BLaER1 (cell line): ENCODE results near the gene EYA4.

Experiments
- H3K27ac ChIP-seq: shearing (Covaris generic); formaldehyde crosslinking; 2 replicates; pipeline ENCODE4 v1.8.1; 2022
- H3K27me3 ChIP-seq: shearing (Covaris generic); formaldehyde crosslinking; 2 replicates; pipeline ENCODE4 v1.8.1; 2022
- H3K36me3 ChIP-seq: shearing (Covaris generic); formaldehyde crosslinking; 2 replicates; pipeline ENCODE4 v1.8.1; 2022
- H3K4me1 ChIP-seq: shearing (Covaris generic); formaldehyde crosslinking; 2 replicates; pipeline ENCODE4 v1.8.1; 2022
- H3K4me2 ChIP-seq: shearing (Covaris generic); formaldehyde crosslinking; 2 replicates; pipeline ENCODE4 v1.8.1; 2022
- H3K4me3 ChIP-seq: shearing (Covaris generic); formaldehyde crosslinking; 2 replicates; pipeline ENCODE4 v1.8.1; 2022
- H3K9ac ChIP-seq: shearing (Covaris generic); formaldehyde crosslinking; 2 replicates; pipeline ENCODE4 v1.8.1; 2022
- H3K9me3 ChIP-seq: shearing (Covaris generic); formaldehyde crosslinking; 2 replicates; pipeline ENCODE4 v1.8.1; 2022
- H4K20me1 ChIP-seq: shearing (Covaris generic); formaldehyde crosslinking; 2 replicates; pipeline ENCODE4 v1.8.1; 2022
- Cebpa-rat ChIP-seq: shearing (Covaris generic); IDR thresholded peaks from 2 replicates; pipeline ENCODE4 v1.8.1; 2022

Gene EYA4

DNA sequence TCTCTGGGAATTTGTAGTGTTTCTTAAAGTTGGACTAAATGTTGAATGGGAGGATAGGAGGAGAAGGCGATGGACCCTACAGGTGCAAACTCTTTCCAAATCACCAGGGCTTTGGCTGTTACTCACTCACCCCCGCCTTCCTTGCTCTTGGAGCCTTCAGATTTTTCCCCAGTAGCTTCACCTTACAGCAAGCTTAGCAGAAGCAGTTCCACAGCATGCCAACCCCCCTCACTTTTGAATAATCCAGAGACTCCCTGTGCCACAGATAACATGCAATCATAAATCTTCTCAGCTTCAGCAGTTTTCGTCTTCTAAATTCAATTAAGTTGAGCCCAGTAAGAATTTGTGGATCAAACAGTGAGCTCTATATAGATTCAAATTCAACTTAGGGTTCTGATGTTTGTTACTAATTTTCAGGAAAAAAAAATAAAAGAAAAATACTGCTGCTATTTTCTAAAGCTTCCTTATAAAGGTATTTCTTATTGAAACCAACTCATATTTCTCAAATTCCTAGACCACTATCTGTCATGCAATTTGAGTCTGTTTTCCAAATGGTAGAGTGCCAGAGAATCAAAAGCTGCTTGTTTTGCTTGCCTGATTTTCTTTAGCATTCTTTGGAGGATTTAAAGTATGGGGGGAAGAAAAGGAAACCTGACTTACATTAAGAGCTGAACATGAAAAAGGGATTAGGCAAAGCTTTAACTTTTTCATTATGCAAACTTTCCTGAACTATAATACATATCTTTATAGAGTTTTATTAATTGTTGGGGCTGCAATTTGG is 166.4 kb downstream of the EYA4 start:
- H3K4me2 ChIP-seq = no peak overlapping the region
- peaks cover 12% of the 10 kb centered on the region; the same call in 1 of the 2 replicates for H3K36me3 ChIP-seq
- H3K9me3 ChIP-seq = peaks cover 4% of the 10 kb centered on the region; the same call in 1 of the 2 replicates
- no peaks in the 10 kb centered on the region for H4K20me1 ChIP-seq
- peaks cover 19% of the 10 kb centered on the region for H3K4me1 ChIP-seq
- no peak overlapping the region for H3K27ac ChIP-seq
- no peak overlapping the region for H3K4me3 ChIP-seq
- H3K9ac ChIP-seq = no peak overlapping the region
- TF ChIP-seq Cebpa-rat = no peak
- no peaks in the 10 kb centered on the region for H3K27me3 ChIP-seq

DNA sequence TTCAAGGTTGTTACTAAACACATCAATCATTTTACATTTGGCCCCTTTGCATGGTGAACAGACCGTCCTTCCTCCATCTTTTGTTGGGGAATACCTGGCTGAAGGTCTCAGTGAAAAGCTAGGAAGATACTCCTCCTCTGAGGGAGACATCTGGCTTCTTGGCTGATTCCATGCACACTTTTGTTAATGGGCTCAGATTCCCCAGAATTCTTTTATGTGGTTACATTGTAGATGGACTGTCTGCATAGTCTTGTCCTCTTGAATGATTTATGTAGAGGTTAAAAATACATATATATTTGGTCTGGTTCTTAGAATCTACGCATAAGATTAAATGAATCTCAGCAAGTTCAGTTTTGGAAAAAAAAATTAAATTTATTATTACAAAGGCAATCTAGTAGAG is 167.0 kb downstream of the EYA4 start:
- peaks cover 4% of the 10 kb centered on the region; the same call in 1 of the 2 replicates for H3K9me3 ChIP-seq
- no peak overlapping the region for H3K27ac ChIP-seq
- H3K36me3 ChIP-seq = peaks cover 12% of the 10 kb centered on the region; the same call in 1 of the 2 replicates
- peaks cover 23% of the 10 kb centered on the region for H3K4me1 ChIP-seq
- H3K9ac ChIP-seq = no peak overlapping the region
- no peak for TF ChIP-seq Cebpa-rat
- no peak overlapping the region for H3K4me3 ChIP-seq
- no peaks in the 10 kb centered on the region for H3K27me3 ChIP-seq
- no peaks in the 10 kb centered on the region for H4K20me1 ChIP-seq
- H3K4me2 ChIP-seq = no peak overlapping the region

DNA sequence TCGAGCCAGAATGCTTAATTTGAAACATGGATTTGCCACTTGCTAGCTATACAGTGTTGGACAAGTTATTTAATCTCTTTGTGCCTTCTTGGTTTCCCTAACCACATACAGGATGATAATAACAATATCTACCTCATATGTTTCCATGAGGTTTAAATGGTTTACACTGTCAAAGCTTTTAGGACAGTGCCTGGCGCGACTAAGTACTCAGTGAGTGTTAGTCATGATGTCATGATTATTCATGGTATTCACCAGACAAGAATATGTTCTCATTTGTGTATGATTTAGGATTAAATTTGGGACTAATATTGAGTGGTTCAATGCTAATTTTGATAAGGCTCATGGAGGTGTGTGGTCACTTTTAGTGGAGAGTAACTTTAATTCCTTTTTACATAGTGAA is 167.4 kb downstream of the EYA4 start:
- peaks cover 12% of the 10 kb centered on the region; the same call in 1 of the 2 replicates for H3K36me3 ChIP-seq
- no peak overlapping the region for H3K9ac ChIP-seq
- no peak overlapping the region for H3K4me3 ChIP-seq
- H3K27me3 ChIP-seq = no peaks in the 10 kb centered on the region
- peaks cover 4% of the 10 kb centered on the region; the same call in 1 of the 2 replicates for H3K9me3 ChIP-seq
- H3K4me2 ChIP-seq = no peak overlapping the region
- TF ChIP-seq Cebpa-rat = no peak
- H4K20me1 ChIP-seq = no peaks in the 10 kb centered on the region
- peaks cover 27% of the 10 kb centered on the region for H3K4me1 ChIP-seq
- no peak overlapping the region for H3K27ac ChIP-seq

DNA sequence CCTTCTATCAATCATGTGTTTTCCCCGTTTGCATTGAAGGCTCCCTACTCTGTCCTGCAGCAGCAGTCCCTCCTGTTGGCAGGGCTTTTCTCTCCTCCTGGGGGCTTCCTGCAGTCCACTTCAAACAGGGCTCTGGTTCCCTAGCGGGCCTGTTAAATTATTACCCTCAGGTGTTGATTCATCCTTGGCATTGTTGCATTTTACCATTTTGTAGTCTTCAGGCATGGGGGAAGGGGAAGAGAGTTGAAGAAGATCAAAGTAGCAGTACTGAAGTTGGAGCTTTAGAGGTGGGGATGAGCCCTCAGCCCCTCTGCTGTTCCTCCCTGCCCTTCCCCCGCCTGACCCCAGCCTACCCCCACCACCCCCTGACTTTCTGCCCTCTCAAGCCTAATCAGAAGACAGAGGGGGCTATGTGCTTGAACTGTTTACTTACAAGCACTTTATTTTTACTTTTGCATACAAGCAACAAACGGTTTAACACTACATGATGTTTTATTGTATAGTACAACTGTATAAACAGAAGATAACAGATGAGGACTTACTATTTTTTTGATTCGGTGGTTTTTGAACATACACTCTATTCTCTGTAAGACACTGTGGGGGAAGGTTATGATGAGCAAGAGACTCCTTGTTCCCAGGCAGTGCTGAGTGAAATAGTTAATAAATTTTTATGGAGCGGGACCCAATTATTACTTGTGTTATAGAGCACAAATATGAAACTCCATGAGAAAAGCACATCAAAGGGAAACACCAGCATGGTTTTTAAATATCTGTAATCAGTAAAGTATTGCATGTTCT is 169.7 kb downstream of the EYA4 start:
- Histone ChIP-seq H3K4me1 (peaks cover 28% of the 10 kb centered on the region), H3K9me3 (no peaks in the 10 kb centered on the region; the same call in 1 of the 2 replicates), H4K20me1 (no peaks in the 10 kb centered on the region), H3K4me2 (no peak overlapping the region), H3K36me3 (peaks cover 8% of the 10 kb centered on the region), H3K9ac (no peak overlapping the region), H3K27me3 (no peaks in the 10 kb centered on the region), H3K4me3 (no peak overlapping the region), H3K27ac (no peak overlapping the region)
- TF ChIP-seq Cebpa-rat = no peak

DNA sequence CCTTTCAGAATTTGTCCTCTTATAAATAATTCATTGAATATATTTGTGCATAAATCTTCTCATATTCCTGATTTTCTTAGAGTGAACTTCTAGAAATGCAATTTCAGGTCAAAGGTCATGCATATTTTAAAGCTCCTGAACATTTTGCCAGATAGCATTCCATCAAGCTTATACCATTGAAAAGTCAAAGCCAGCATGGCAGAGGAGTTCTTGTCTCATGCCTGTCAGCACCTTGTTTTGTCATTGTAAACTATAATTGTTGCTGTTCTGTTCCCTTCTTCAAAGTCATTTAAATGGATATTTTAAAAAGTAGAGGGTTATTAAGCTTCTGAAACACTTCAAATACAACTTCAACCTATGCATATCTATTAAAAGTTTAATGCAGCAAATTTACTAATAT is 170.6 kb downstream of the EYA4 start:
- no peak overlapping the region for H3K4me2 ChIP-seq
- no peaks in the 10 kb centered on the region for H4K20me1 ChIP-seq
- H3K27me3 ChIP-seq = no peaks in the 10 kb centered on the region
- no peak for TF ChIP-seq Cebpa-rat
- no peak overlapping the region for H3K9ac ChIP-seq
- H3K4me3 ChIP-seq = no peak overlapping the region
- no peak overlapping the region for H3K27ac ChIP-seq
- H3K9me3 ChIP-seq = no peaks in the 10 kb centered on the region; the same call in 1 of the 2 replicates
- H3K4me1 ChIP-seq = peaks cover 28% of the 10 kb centered on the region
- peaks cover 11% of the 10 kb centered on the region for H3K36me3 ChIP-seq

DNA sequence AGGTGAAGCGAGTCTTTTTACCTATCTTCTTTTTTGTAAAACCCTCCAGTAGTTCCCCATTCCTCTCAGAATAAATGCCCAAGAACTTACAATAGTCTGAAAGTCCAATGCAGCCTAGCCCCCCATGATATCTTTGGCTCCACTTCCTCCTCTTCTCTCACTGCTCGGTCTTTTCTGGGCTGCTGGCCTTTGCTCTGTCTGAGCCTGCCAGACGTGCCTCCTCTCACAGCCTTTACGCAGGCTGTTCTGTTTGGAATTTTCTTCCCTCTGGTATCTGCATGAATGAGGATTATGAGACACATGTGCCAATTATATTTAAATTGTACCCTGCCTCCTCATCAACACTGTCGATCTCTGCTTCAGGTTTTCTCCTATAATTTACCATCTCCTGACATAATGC is 174.1 kb downstream of the EYA4 start:
- Histone ChIP-seq H4K20me1 (no peaks in the 10 kb centered on the region), H3K4me1 (peaks cover 28% of the 10 kb centered on the region), H3K9ac (no peak overlapping the region), H3K27me3 (no peaks in the 10 kb centered on the region), H3K9me3 (no peaks in the 10 kb centered on the region; the same call in 1 of the 2 replicates), H3K4me3 (no peak overlapping the region), H3K36me3 (peaks cover 21% of the 10 kb centered on the region), H3K27ac (no peak overlapping the region), H3K4me2 (no peak overlapping the region)
- no peak for TF ChIP-seq Cebpa-rat

DNA sequence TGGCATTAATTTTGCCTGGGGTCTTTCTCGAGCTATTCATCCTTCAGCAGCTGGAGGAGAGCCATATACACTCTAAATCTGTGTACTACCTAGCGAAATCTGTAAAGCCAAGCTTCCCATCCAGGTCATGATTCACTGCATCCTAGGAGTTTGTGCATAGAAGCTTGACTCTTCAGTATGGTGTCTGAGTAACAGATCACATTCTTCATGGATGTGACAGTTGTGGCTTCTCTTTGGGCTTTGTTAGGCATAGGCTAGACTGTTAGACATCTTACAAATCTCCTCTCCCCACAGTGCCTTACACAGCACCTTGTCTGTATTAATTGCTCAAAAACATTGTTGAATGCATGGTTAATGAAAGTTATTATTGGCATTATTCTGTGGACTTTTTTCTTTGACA is 177.0 kb downstream of the EYA4 start:
- H3K4me2 ChIP-seq = no peak overlapping the region
- no peaks in the 10 kb centered on the region for H3K27me3 ChIP-seq
- no peak overlapping the region for H3K9ac ChIP-seq
- no peak for TF ChIP-seq Cebpa-rat
- peaks cover 5% of the 10 kb centered on the region for H3K4me1 ChIP-seq
- H3K4me3 ChIP-seq = no peak overlapping the region
- no peak overlapping the region for H3K27ac ChIP-seq
- no peaks in the 10 kb centered on the region for H4K20me1 ChIP-seq
- H3K9me3 ChIP-seq = no peaks in the 10 kb centered on the region; the same call in 1 of the 2 replicates
- peaks cover 34% of the 10 kb centered on the region for H3K36me3 ChIP-seq

DNA sequence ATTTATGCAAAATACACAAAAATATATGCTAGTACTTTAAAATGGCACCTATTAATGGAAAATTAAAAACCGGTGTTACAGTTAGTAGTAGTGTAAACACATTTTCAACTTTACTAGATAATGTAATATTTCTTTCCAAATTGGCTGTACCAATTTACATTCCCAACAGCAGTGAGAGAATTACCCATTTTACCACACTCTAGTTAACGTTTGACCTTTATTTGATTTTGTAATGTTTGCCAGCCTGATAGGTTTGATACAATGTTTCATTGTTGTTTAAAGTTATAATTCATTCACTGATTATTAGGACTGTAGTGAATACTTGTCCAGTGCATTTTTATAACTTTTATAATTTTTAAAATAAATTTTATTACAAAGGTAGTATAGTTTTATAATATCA is 182.1 kb downstream of the EYA4 start:
- Histone ChIP-seq H3K4me1 (no peaks in the 10 kb centered on the region; the same call in 1 of the 2 replicates), H3K27me3 (no peaks in the 10 kb centered on the region), H3K36me3 (peaks cover 43% of the 10 kb centered on the region), H3K4me3 (no peak overlapping the region), H3K9ac (no peak overlapping the region), H3K27ac (no peak overlapping the region), H3K4me2 (no peak overlapping the region), H3K9me3 (peaks cover 13% of the 10 kb centered on the region; the same call in 1 of the 2 replicates), H4K20me1 (no peaks in the 10 kb centered on the region)
- TF ChIP-seq Cebpa-rat = no peak

DNA sequence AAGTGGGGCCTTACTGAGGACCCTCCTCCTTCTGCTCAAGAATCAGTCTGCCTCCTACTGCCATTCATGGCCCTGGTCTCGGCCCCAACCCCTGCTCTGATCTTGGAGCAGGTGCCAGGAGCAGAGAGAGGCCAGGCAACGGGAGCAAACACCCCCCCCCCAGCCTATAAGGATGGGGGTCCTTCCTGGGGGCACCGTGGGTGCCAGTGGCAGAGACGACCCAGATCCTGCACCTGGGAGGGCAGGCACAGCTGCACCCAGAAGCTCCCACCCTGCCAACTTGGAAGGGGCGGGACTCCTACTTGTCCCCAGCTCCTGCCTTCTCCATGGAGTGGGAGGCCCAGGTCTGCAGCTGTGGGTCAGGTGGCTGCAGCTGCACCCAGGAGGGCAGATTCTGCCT is 183.2 kb downstream of the EYA4 start:
- Histone ChIP-seq H3K9me3 (peaks cover 25% of the 10 kb centered on the region), H4K20me1 (no peaks in the 10 kb centered on the region), H3K4me1 (no peaks in the 10 kb centered on the region; the same call in 1 of the 2 replicates), H3K27ac (peak overlapping the region; percentile 10; the same call in 1 of the 2 replicates), H3K9ac (no peak overlapping the region), H3K4me3 (no peak overlapping the region), H3K27me3 (no peaks in the 10 kb centered on the region), H3K36me3 (peaks cover 45% of the 10 kb centered on the region), H3K4me2 (no peak overlapping the region)
- no peak for TF ChIP-seq Cebpa-rat

DNA sequence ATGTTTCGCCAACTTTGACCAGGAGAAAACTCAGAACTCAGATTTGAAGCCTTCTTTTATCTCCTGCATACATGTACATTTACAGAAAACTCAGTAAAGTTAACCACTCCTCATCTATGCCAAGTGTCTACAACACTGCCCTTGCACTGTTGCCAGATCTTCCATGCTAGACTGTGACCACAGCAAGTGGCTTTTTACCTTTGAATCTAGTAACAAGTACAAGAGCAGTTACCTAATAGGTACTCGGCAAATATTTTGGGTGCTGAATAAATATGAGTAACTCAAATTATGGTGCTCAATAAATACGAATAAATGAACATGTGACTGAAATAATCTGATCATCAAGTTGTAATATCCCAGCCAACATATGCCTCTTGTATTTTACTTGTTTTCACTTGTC is 184.9 kb downstream of the EYA4 start:
- H3K36me3 ChIP-seq = peaks cover 36% of the 10 kb centered on the region
- no peaks in the 10 kb centered on the region for H3K27me3 ChIP-seq
- H3K4me2 ChIP-seq = no peak overlapping the region
- H3K9ac ChIP-seq = no peak overlapping the region
- H3K4me1 ChIP-seq = peaks cover 3% of the 10 kb centered on the region
- no peak overlapping the region for H3K27ac ChIP-seq
- TF ChIP-seq Cebpa-rat = no peak
- no peak overlapping the region for H3K4me3 ChIP-seq
- H4K20me1 ChIP-seq = no peaks in the 10 kb centered on the region
- peaks cover 32% of the 10 kb centered on the region for H3K9me3 ChIP-seq
